Measurements from ENCODE around the gene SLC9C2.
"Not testable (repeated sequence)": the region's sequence is repeated elsewhere in the genome, so short reads cannot be mapped to it uniquely, and the experiment has no call there.

The SLC9C2 gene

DNA sequence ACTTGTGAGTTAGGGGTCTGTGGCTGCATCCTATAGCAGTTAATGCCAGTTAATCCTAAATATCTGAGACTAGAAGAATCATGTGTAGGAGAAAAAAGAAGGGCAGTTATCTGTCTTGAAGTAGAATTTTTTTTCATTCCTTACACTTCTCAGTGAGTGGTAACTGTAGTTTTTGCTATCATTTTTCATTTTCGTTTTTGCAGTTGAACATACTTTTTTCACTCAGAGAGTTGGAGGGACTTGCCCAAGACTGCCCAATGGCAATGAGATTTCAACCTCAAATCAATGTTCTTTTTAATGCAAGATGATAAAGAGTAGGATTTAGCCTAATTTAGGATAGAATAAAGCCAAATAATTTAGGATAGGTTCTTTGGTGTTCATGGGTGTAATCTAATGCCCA, 120.2 kb downstream of the SLC9C2 start:
- no peak for FAIRE-seq

DNA sequence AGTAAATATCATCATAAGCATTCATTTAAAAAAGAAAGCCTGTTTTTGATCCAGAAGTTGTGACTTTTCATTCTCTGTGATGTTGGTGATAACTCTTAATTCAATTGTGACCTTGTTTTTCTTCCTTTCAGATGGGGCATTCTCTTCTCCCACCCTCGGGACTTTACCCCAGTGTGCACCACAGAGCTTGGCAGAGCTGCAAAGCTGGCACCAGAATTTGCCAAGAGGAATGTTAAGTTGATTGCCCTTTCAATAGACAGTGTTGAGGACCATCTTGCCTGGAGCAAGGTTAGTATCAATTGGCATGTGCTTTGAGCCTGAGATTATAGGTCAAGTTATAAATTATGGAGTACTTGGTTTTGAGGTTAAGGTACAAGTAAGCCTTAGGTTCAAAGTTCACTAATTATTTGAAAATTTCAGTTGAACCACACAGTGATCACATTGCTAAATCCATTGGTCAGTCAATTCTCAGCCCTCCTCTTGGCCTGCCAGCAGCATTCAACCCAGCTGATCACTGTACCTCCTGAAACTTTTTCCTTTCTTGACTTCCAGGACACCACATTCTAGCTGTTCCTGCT, 121.6 kb downstream of the SLC9C2 start:
- no peak for FAIRE-seq

DNA sequence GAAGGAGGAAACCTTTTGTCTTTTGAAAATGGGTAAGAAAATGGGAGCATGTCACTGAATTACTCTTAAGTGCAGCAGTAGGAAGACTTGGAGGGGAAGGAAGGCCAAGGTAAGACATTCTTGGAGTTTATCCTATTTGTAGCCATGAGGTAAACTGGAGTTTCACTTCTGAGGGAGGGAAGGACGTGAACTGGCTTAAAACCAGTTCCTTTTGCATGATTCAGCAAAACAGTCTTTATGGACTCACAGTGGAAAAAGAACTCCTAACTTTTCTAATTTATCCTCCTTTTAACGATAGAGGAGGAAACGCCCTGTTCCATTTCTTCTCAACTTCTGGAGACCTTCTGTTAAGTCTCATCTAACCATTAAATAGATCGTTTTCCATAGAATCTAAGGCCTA, 123.2 kb downstream of the SLC9C2 start:
- no peak for FAIRE-seq

GRCh38 chr1:173478094-173478674, 124.7 kb downstream of the SLC9C2 start:
- no peak for FAIRE-seq

DNA sequence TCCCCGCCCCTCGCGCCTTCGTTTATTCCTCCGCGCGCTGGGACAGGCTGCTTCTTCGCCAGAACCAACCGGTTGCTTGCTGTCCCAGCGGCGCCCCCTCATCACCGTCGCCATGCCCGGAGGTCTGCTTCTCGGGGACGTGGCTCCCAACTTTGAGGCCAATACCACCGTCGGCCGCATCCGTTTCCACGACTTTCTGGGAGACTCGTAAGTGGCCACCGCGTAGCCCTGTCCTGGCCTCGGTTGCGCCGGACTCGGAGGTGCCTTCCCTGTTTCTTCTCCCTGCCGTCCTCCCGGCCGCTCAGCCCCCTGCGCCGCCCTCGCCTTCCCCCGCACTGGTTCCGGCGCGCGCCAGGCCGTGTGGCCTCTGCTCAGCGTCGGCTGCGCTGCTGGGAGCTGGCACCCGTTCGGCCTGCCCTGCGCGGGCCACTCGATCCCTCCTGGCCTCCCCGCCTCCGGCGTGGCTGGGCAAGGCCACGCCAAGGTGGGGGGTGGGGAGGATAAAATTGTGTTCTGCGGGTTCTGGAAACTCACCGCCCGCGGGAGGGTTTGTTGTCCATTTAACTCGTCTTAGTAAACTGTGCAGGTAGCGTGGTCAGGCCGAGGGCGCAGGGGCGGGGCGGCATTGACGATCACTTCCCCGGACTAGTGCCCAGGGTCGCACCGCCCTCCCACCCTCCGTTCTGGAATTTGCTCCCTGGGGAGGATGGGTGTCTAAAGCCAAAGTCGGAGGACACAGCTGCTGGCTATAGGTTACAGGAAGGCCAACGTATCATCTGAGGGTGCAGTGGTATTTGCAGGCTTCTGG, 125.4 kb downstream of the SLC9C2 start, which contains the start of gene PRDX6:
Gene PRDX6 (plus strand): TSS at position 50 of the 808 bp plus-strand sequence. CDS start 63 bp downstream, at position 113.
- no peak for FAIRE-seq

- no peak for FAIRE-seq
Observed at GRCh38 chr1:173476665-173477285, 126.1 kb downstream of the SLC9C2 start.

DNA sequence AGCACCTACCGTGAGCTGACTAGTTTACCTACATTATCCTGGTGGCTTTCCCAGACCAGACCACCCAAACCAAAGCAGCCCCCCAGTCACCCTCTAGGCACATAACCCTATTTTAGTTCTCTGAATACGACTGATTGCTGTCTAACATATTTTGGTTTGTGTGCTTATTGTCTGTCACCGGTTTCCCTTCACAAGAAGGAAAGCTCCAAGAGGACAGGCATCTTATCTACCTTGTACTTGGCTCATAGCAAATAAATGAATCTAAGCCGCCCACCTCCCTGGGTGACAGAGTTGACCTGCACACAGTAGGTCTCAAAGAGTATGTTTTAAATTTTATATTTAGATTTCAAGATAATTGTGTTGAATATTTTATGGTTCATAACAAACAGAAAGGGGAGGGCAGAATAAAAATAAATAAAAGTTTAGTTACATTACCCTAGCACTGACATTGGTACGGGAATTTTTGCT, 126.6 kb downstream of the SLC9C2 start:
- FAIRE-seq, result no peak

- FAIRE-seq, result no peak
Observed at GRCh38 chr1:173475564-173476196, 127.2 kb downstream of the SLC9C2 start.

DNA sequence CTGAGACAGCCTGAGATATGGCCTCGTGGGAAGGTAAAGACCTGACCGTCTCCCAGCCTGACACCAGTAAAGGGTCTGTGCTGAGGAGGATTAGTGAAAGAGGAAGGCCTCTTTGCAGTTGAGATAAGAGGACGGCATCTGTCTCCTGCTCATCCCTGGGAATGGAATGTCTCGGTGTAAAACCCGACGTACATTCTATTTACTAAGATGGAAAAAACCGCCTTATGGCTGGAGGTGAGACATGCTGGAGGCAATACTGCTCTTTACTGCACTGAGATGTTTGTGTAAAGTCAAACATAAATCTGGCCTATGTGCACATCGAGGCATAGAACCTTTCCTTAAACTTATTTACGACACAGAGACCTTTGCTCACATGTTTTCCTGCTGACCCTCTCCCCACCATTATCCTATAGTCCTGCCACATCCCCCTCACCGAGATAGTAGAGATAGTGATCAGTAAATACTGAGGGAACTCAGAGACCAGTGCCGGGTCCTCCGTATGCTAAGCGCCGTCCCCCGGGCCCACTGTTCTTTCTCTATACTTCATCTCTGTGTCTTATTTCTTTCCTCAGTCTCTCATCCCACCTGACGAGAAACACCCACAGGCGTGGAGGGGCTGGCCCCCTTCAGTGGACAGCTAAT, 128.0 kb downstream of the SLC9C2 start:
- FAIRE-seq, result not testable (repeated sequence)

- no peak for FAIRE-seq
Observed at GRCh38 chr1:173474097-173474779, 128.6 kb downstream of the SLC9C2 start.

GRCh38 chr1:173473599-173474011, 129.3 kb downstream of the SLC9C2 start:
- no peak for FAIRE-seq

- no peak for FAIRE-seq
Observed at GRCh38 chr1:173470608-173471007, 132.3 kb downstream of the SLC9C2 start.

DNA sequence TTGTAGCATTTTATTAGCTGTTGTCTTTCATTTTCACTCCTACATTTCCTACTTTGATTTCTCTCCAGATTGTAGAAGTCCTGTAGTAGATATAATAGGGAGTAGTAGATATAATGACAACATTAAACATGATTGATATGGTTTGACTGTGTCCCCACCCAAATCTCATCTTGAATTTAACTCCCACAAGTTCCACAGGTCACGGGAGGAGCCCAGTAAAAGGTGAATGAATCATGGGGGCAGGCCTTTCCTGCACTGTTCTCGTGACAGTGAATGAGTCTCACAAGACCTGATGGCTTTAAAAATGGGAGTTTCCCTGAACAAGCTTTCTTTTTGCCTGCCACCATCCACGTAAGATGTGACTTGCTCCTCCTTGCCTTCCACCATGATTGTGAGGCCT, 133.2 kb downstream of the SLC9C2 start:
- FAIRE-seq, result no peak

DNA sequence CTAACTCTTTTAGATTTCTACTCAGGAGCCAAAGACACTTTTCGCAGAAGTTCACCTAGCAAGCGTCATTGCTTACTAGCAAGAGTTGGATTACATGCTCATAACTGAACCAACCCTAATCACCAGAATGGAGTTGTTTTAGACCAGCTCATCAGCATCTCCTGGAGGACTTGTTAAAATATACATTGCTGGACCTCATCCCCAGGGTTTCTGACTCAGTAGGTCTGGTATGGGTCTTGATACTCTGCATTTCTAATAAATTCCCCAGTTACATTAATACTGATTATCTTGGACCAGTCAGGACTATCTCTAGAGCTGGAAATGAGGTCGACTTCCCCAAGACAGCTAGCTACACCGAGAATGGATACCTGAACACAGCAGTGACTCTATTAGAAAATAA, 135.4 kb downstream of the SLC9C2 start:
- FAIRE-seq, result no peak

- FAIRE-seq, result not testable (repeated sequence)
Observed at GRCh38 chr1:173464185-173464584, 138.7 kb downstream of the SLC9C2 start.

- not testable (repeated sequence) for FAIRE-seq
Observed at GRCh38 chr1:173462666-173463065, 140.2 kb downstream of the SLC9C2 start.

DNA sequence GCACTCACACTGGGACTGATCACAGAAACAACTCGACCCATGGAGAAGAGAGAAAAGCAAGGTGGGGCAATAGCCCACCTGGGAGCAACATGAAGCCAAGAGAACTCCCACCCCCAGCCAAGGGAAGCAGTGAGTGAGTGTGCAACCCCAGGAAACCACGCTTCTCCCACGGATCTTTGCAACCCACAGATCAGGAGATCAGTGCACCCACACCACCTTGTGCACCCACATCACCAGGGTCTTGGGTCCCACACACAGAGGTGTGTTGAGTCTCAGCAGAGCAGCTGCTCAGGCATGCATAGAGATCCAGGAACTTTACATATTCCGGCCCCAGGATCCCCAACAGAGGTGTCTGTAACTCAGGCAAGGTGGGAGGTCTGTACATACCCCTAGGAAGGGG, 143.0 kb downstream of the SLC9C2 start:
- FAIRE-seq, result no peak

DNA sequence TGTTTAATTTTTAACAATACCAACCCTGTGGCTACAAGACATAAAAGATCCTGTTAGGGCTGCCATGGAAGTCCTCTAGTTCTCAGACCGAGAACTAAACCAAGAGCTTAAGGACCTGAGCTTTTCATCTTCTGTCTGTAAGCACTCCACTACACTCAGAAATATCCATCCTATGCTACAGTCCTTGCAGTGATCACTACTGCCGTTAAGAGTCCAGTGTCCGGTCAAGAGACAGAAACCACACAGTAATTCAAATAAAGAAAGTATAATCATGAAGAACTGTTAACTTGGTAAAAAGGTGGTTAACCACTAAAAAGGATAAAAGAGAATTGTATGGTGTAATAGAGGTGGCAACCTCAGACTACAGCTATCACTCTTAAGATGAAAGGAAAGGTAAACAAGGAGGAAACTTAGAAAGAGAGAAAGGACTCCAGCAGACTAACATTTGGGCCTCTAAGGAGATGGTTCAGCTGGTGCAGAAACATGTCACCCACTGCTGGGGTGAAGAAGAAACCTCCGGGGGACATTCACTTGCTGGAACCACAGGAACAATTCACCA, 147.8 kb downstream of the SLC9C2 start:
- no peak for FAIRE-seq

DNA sequence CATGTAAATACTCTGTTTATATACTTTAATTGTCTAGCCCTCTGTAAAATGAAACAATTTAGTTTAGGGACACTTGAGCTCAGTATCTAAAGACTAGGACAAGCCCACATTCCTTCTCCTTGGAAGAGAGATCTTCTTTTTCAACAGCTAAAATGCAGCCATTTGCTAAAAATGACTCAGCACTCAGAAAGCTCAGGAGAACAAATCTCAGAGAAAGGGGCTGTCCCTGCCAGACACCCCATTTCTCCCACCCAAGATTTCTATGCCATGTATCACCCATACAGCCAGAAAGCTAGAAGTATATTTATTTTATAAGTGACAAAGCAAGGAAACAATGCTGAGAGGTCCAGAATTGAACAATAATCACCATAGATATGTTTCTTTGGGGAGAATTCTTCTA, 148.9 kb downstream of the SLC9C2 start:
- no peak for FAIRE-seq

DNA sequence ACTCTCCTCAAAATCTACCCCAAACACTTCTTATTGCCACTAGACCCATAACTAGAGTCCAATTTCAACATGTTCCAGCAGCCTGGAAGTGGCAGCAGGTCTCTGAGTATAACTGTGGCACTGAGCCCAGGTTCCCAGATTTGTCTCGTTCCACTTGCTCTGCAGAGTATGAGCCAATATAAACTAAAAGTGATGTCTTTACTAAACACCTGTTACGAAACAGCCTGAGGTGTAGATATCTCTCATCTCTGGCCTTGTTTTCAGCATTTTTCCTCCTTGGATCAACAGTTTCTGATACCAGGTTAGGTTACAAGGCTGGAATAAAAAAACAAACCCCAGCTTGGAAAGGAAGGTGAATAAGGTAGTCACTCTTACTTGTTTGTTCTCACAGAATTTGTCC, 150.9 kb downstream of the SLC9C2 start:
- no peak for FAIRE-seq

All from A204.1 (cell line).